HCT116 (cell line): Measurements from ENCODE around the gene DMXL2.

Experiments used
- CTCF ChIP-seq, 3 experiments: fragments of 200-600 bp in 1 of 3; sonication (generic) in 1 of 3; IDR thresholded peaks in 2 of 3; conservative IDR thresholded peaks in 1 of 3; 2 replicates each; pipeline ENCODE4 v1.5.1; 2012 to 2017; ENCODE audit warnings: low read depth in 2 of 3, low read length in 2 of 3, antibody characterized with exemption in 1 of 3, borderline replicate concordance in 1 of 3, control low read depth in 1 of 3, mild to moderate bottlenecking in 1 of 3, mixed read lengths in 1 of 3, mixed run types in 1 of 3, moderate library complexity in 1 of 3; ENCODE audit not compliant: insufficient read depth in 1 of 3
- EZH2 ChIP-seq: fragments of 200-600 bp; sonication (generic); IDR thresholded peaks from 2 replicates; pipeline ENCODE4 v1.6.1; 2017; ENCODE audit warnings: antibody characterized with exemption, mixed run types
- EZH2phosphoT487 ChIP-seq: fragments of 200-600 bp; IDR thresholded peaks from 2 replicates; pipeline ENCODE4 v1.6.1; 2018; ENCODE audit warnings: antibody characterized with exemption, borderline replicate concordance
- MAX ChIP-seq: IDR thresholded peaks from 2 replicates; pipeline ENCODE4 v1.6.1; 2012
- POLR2A ChIP-seq: IDR thresholded peaks from 2 replicates; pipeline ENCODE4 v1.7.0; 2011; ENCODE audit warnings: borderline replicate concordance; ENCODE audit not compliant: insufficient read depth, insufficient read length; ENCODE audit errors: extremely low read depth
- POLR2AphosphoS5 ChIP-seq: IDR thresholded peaks from 2 replicates; pipeline ENCODE4 v1.6.1; 2011; ENCODE audit warnings: mild to moderate bottlenecking, low read depth, low read length, moderate library complexity
- SIN3A ChIP-seq: IDR thresholded peaks from 2 replicates; pipeline ENCODE4 v1.6.1; 2012; ENCODE audit warnings: low read depth
- SP1 ChIP-seq: IDR thresholded peaks from 2 replicates; pipeline ENCODE4 v1.6.1; 2012; ENCODE audit warnings: low read depth
- YY1 ChIP-seq: IDR thresholded peaks from 2 replicates; pipeline ENCODE4 v1.6.1; 2011; ENCODE audit warnings: low read length, low read depth, moderate library complexity, mild to moderate bottlenecking; ENCODE audit not compliant: insufficient replicate concordance; ENCODE audit errors: extremely low read depth
- ZFX ChIP-seq: fragments of 450-650 bp; IDR thresholded peaks from 2 replicates; pipeline ENCODE4 v1.6.1; 2017

GRCh38 chr15:51416129-51416528 is 206.4 kb downstream of the DMXL2 start:
- TF ChIP-seq CTCF (IDR thresholded peaks at IDR 0.05 in 2 of 3, conservative IDR thresholded peaks at IDR 0.05 in 1 of 3; ENCODE audit: borderline replicate concordance in 1 of 3, insufficient read depth in 1 of 3, low read depth in 2 of 3, low read length in 2 of 3), result no peak
- no peak for TF ChIP-seq YY1
- TF ChIP-seq MAX, result no peak
- TF ChIP-seq POLR2AphosphoS5, result no peak
- no peak for TF ChIP-seq POLR2A
- no peak for TF ChIP-seq EZH2phosphoT487
- no peak for TF ChIP-seq SIN3A
- no peak for TF ChIP-seq EZH2
- no peak for TF ChIP-seq SP1
- no peak for TF ChIP-seq ZFX
